ENCODE results near the gene HACD2. TPM values are rescaled to one million over a fixed set of nuclear protein-coding genes. Genes with fewer than 3 reads are reported as not detected.

The HACD2 gene
- total RNA-seq, 1 experiment from 2014 or later: 97.7 TPM

GRCh38 chr3:123486460-123486859 lies 98.4 kb downstream of the HACD2 start:
- Mint-ChIP-seq H3K27me3 (ENCODE audit: insufficient read depth, unreplicated experiment) (no peaks in the 10 kb centered on the region), H3K36me3 (ENCODE audit: insufficient read depth, unreplicated experiment) (peaks cover 47% of the 10 kb centered on the region), H3K4me1 (ENCODE audit: insufficient read depth, unreplicated experiment) (no peaks in the 10 kb centered on the region), H3K9me3 (ENCODE audit: unreplicated experiment) (no peaks in the 10 kb centered on the region), H3K4me3 (ENCODE audit: unreplicated experiment) (no peak overlapping the region), H3K27ac (ENCODE audit: low read depth, unreplicated experiment) (no peak overlapping the region)
- ChIA-PET CTCF (interaction anchor here (0.6 to 1.8 kb wide), 3 partner anchors 42 to 157 kb away, joined by 3 to 8 read pairs (median 3); no protein-coding TSS in a partner anchor), POLR2A (interaction anchor here (0.6 kb wide), 1 partner anchor 1889 kb away, joined by 3 read pairs; no protein-coding TSS in a partner anchor)
- BruUV-seq (replicated peaks): no TSS peak
- TF ChIP-seq, protein P1, sequence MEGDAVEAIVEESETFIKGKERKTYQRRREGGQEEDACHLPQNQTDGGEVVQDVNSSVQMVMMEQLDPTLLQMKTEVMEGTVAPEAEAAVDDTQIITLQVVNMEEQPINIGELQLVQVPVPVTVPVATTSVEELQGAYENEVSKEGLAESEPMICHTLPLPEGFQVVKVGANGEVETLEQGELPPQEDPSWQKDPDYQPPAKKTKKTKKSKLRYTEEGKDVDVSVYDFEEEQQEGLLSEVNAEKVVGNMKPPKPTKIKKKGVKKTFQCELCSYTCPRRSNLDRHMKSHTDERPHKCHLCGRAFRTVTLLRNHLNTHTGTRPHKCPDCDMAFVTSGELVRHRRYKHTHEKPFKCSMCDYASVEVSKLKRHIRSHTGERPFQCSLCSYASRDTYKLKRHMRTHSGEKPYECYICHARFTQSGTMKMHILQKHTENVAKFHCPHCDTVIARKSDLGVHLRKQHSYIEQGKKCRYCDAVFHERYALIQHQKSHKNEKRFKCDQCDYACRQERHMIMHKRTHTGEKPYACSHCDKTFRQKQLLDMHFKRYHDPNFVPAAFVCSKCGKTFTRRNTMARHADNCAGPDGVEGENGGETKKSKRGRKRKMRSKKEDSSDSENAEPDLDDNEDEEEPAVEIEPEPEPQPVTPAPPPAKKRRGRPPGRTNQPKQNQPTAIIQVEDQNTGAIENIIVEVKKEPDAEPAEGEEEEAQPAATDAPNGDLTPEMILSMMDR (IDR thresholded peaks at IDR 0.05; ENCODE audit: unreplicated experiment): no peak
- intact Hi-C loops (cut with micrococcal nuclease): no loop called here
- DNase-seq (ENCODE audit: unreplicated experiment): no peak

- POLR2A ChIA-PET: no interaction called here
- H3K27ac Mint-ChIP-seq (ENCODE audit: low read depth, unreplicated experiment): no peak overlapping the region
- intact Hi-C loops (cut with micrococcal nuclease): no loop called here
- no peak overlapping the region for H3K4me3 Mint-ChIP-seq (ENCODE audit: unreplicated experiment)
- no peaks in the 10 kb centered on the region for H3K27me3 Mint-ChIP-seq (ENCODE audit: insufficient read depth, unreplicated experiment)
- H3K9me3 Mint-ChIP-seq (ENCODE audit: unreplicated experiment): no peaks in the 10 kb centered on the region
- no peak for DNase-seq (ENCODE audit: unreplicated experiment)
- no peaks in the 10 kb centered on the region for H3K4me1 Mint-ChIP-seq (ENCODE audit: insufficient read depth, unreplicated experiment)
- CTCF ChIA-PET: interaction anchor here (1.0 to 1.8 kb wide), 2 partner anchors 138 to 156 kb away, joined by 3 to 8 read pairs; no protein-coding TSS in a partner anchor
- peaks cover 38% of the 10 kb centered on the region for H3K36me3 Mint-ChIP-seq (ENCODE audit: insufficient read depth, unreplicated experiment)
- TF ChIP-seq, protein P1 (IDR thresholded peaks at IDR 0.05; ENCODE audit: unreplicated experiment): no peak
- no TSS peak for BruUV-seq (replicated peaks)
Observed at GRCh38 chr3:123485551-123485950, 99.3 kb downstream of the HACD2 start.

GRCh38 chr3:123483146-123483545 lies 101.7 kb downstream of the HACD2 start:
- no peak overlapping the region for H3K27ac Mint-ChIP-seq (ENCODE audit: low read depth, unreplicated experiment)
- no peak overlapping the region for H3K4me3 Mint-ChIP-seq (ENCODE audit: unreplicated experiment)
- BruUV-seq (replicated peaks): no TSS peak
- POLR2A ChIA-PET: interaction anchor here (1.1 kb wide), 1 partner anchor 25 kb away, joined by 3 read pairs; no protein-coding TSS in a partner anchor
- intact Hi-C loops (cut with micrococcal nuclease): no loop called here
- H3K4me1 Mint-ChIP-seq (ENCODE audit: insufficient read depth, unreplicated experiment): no peaks in the 10 kb centered on the region
- H3K9me3 Mint-ChIP-seq (ENCODE audit: unreplicated experiment): no peaks in the 10 kb centered on the region
- CTCF ChIA-PET: interaction anchor here (0.7 to 1.8 kb wide), 2 partner anchors 154 to 198 kb away, joined by 4 to 7 read pairs; no protein-coding TSS in a partner anchor
- no peak for DNase-seq (ENCODE audit: unreplicated experiment)
- TF ChIP-seq, protein P1 (IDR thresholded peaks at IDR 0.05; ENCODE audit: unreplicated experiment): no peak
- H3K27me3 Mint-ChIP-seq (ENCODE audit: insufficient read depth, unreplicated experiment): peaks cover 14% of the 10 kb centered on the region
- H3K36me3 Mint-ChIP-seq (ENCODE audit: insufficient read depth, unreplicated experiment): peaks cover 20% of the 10 kb centered on the region

- peaks cover 27% of the 10 kb centered on the region for H3K27me3 Mint-ChIP-seq (ENCODE audit: insufficient read depth, unreplicated experiment)
- H3K36me3 Mint-ChIP-seq (ENCODE audit: insufficient read depth, unreplicated experiment): peaks cover 16% of the 10 kb centered on the region
- H3K9me3 Mint-ChIP-seq (ENCODE audit: unreplicated experiment): no peaks in the 10 kb centered on the region
- POLR2A ChIA-PET: no interaction called here
- no peak for DNase-seq (ENCODE audit: unreplicated experiment)
- no peak overlapping the region for H3K4me3 Mint-ChIP-seq (ENCODE audit: unreplicated experiment)
- H3K27ac Mint-ChIP-seq (ENCODE audit: low read depth, unreplicated experiment): no peak overlapping the region
- H3K4me1 Mint-ChIP-seq (ENCODE audit: insufficient read depth, unreplicated experiment): no peaks in the 10 kb centered on the region
- no TSS peak for BruUV-seq (replicated peaks)
- intact Hi-C loops (cut with micrococcal nuclease): no loop called here
- CTCF ChIA-PET: interaction anchor here (0.7 kb wide), 1 partner anchor 10 kb away, joined by 4 read pairs; no protein-coding TSS in a partner anchor
- TF ChIP-seq, protein P1 (IDR thresholded peaks at IDR 0.05; ENCODE audit: unreplicated experiment): no peak
Observed at GRCh38 chr3:123481722-123482457, 103.0 kb downstream of the HACD2 start.

Measured in MCF 10A (cell line).